ENCODE results near the gene CDCP2.

- no peak for TF ChIP-seq REST (IDR thresholded peaks at IDR 0.05; ENCODE audit: insufficient replicate concordance, low read depth)
- no peak for TF ChIP-seq CTCF (IDR thresholded peaks at IDR 0.05; ENCODE audit: insufficient read depth, low read length)
- TF ChIP-seq POLR2AphosphoS5 (IDR thresholded peaks at IDR 0.05; ENCODE audit: low read depth): no peak
Observed at GRCh38 chr1:54112027-54112426, 40.8 kb downstream of the CDCP2 start.
